Measurements from ENCODE around the gene KLHL10. TPM values are rescaled to one million over a fixed set of nuclear protein-coding genes. Genes with fewer than 3 reads are reported as not detected.

KLHL10 gene
- total RNA-seq = 0.13 TPM in 1 of 2 replicates, not detected in the other

GRCh38 chr17:41837761-41838538 lies at the start of gene KLHL10:
Gene KLHL10, plus strand, starts transcription at chr17:41837825. Its CDS starts 108 bp downstream, at chr17:41837933.

DNA sequence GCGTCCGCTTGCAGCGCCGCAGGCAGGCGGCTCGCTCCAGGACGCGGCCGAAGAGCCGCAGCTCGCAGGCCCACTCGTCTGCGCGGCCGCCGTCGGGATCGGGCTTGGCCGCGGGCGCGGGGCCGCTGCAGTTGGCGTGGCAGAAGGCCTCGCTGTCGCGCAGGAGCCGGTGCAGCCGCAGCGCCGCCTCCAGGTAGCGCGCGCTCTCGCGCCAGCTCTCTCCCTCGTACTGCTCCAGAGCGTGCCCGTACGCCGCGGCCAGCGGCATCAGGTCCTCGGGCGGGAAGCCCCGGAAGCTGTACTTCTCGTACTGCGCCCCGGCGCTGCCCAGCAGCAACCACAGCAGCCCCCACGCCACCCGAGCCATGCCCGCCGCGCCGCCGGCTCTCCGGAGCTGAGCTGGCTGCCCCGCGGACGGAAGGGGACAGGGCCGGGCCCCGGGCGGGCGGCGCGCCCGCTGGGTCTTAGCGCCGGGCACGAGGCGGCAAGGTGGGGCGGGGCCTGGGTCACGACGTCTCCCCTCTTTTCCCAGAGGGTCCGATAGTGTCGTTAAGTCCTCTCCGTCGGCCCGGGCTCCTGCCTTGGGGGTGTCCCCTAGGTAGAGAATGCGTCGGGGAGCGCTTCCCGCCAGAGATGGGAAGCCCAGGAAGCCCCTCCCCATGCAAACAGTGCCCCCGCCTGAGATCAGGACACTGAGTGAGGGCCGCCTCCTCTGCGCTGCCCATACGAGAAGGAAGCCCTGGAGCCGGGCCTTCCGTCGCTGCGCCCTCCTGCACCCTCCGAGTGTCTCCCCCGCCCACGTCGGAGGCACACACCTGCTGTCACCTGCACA lies 25.9 kb upstream of the KLHL10 start, which contains the start of gene P3H4:
P3H4 (minus strand) TSS at position 401 of the 832 bp plus-strand sequence; CDS start at position 367, 34 bp downstream.

GRCh38 chr17:41812381-41813151 lies 25.1 kb upstream of the KLHL10 start, which contains the start of gene FKBP10:
Gene FKBP10, plus strand, starts transcription at chr17:41813004. Its CDS starts 31 bp downstream, at chr17:41813035.

DNA sequence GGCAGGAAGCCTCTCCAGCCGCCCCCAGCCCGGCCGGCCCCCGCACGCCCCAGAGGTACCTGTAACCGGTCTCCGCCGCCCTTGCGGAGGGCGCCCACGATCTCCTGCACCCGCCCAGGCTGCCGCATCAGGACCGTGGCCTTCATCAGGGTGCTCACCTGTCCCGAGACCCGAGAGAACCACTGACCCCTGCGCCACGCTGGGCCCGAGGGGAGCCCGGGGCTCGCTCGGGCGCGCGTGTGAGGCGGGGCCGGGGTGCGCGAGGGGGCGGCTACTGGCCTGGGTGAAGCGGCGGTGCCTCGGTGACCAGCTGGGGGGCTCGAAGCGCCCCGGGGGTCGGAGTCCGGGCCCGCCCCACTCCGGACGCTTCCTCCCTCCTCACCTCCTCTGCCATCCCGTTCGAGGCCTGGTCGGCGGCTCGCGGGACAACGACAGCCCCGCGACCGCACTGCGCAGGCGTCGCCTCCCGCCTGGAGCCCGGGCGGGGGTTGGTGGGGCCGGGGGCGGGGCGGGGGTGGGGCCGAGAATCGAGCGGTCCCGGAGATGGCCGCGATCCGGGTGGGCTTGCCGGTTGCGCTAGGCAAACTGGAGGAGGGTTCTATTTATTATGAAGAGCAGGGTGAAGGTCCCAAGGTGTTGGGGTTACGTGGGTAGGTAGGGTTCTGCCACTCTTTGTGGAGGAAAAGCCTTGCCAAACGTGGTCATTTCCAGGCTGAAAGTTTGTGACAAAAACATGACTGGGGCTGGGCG lies 1.6 kb upstream of the KLHL10 start, which contains the start of gene NT5C3B:
NT5C3B (minus strand) TSS at position 433 of the 750 bp plus-strand sequence; CDS start at position 394, 39 bp downstream.

GRCh38 chr17:41864836-41865595 lies 27.4 kb downstream of the KLHL10 start, which contains the start of gene KLHL11:
Gene KLHL11, minus strand, starts transcription at chr17:41865423. Its CDS starts 53 bp downstream, at chr17:41865370.

Other genes with a start within 250 kb of the KLHL10 start
- 0.79 and 1.4 TPM in 2 replicates for gene KRT16, start 225.1 kb upstream of the KLHL10 start, total RNA-seq
- 7.1 and 7.4 TPM in 2 replicates for gene KRT17, start 213.2 kb upstream of the KLHL10 start, total RNA-seq
- 73.1 and 112 TPM in 2 replicates for gene EIF1, start 148.9 kb upstream of the KLHL10 start, total RNA-seq
- not detected in 2 replicates for gene GAST, start 125.5 kb upstream of the KLHL10 start, total RNA-seq
- not detected in 2 replicates for gene HAP1, start 103.2 kb upstream of the KLHL10 start, total RNA-seq
- gene JUP, start 51.1 kb upstream of the KLHL10 start, total RNA-seq = 22.9 and 25.7 TPM in 2 replicates
- 77.1 and 77.5 TPM in 2 replicates for gene P3H4, start 25.9 kb upstream of the KLHL10 start, total RNA-seq
- gene FKBP10, start 24.8 kb upstream of the KLHL10 start, total RNA-seq = 354 and 420 TPM in 2 replicates
- 64.6 and 70.0 TPM in 2 replicates for gene NT5C3B, start 1.6 kb upstream of the KLHL10 start, total RNA-seq
- gene KLHL11, start 27.6 kb downstream of the KLHL10 start, total RNA-seq = 25.4 and 28.8 TPM in 2 replicates
- 180 and 194 TPM in 2 replicates for gene ACLY, start 81.1 kb downstream of the KLHL10 start, total RNA-seq
- 0.79 and 0.93 TPM in 2 replicates for gene ODAD4, start 92.8 kb downstream of the KLHL10 start, total RNA-seq
- 49.6 and 50.6 TPM in 2 replicates for gene CNP, start 129.0 kb downstream of the KLHL10 start, total RNA-seq
- 80.0 and 88.9 TPM in 2 replicates for gene DNAJC7, start 179.6 kb downstream of the KLHL10 start, total RNA-seq
- gene NKIRAS2, start 182.3 kb downstream of the KLHL10 start, total RNA-seq = 22.1 and 25.8 TPM in 2 replicates
- 0.19 and 0.26 TPM in 2 replicates for gene C17orf113, start 212.8 kb downstream of the KLHL10 start, total RNA-seq